Right renal cortex interstitium (tissue), 3 donors: ENCODE results near the gene MTA2. TPM values are rescaled to one million over a fixed set of nuclear protein-coding genes. Genes with fewer than 3 reads are reported as not detected.

Experiments used
- DNase-seq, 3 donors: peaks; one replicate each; pipeline ENCODE4 v3.0.0-alpha.2; 2013; ENCODE audit warnings: low read depth in 3 of 3, low spot score in 2 of 3
- polyA plus RNA-seq, 3 donors: library from polyadenylated mRNA; unstranded; fragments of 120-200 nt; gene quantifications; one replicate each; pipeline ENCODE4 v1.2.1, GENCODE V29; 2013; ENCODE audit not compliant: insufficient read length in 3 of 3

MTA2 gene
- polyA plus RNA-seq, 3 donors, result 90.2 to 96.7 (median 96.2) TPM

DNA sequence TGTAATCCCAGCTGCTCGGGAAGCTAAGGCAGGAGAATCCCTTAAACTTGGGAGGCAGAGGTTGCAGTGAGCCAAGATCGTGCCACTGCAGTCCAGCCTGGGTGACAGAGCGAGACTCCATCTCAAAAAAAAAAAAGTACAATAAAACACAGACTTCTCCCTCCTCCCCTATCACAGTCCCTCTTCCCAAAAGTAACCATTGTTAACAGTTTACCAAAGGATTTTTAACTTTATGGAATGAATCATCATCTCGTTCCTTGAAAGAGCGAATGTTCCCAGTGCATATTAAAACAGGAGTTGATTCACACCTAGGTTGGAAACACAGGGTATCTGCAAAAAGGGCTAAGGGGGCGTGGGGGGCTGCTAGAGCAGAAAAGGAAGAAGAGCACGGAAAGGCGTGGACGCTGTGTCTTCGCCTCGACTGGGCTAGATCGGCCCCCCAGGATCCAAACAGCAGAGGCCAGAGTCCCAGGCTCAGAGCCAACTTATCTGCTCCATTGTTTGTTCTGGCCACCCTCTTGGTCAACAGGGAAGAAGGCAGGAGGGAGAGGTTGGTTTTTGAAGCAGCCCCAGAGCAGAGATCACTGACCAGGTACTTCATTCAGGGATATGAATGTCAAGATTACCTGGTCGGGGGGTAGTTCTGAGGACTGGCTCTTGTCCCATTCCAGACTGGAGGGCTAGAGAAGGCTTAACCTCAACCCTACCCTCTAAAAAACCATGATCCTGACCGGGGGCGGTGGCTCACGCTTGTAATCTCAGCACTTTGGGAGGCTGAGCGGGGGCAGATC, 52.9 kb downstream of the MTA2 start:
- DNase-seq, result no peak

DNA sequence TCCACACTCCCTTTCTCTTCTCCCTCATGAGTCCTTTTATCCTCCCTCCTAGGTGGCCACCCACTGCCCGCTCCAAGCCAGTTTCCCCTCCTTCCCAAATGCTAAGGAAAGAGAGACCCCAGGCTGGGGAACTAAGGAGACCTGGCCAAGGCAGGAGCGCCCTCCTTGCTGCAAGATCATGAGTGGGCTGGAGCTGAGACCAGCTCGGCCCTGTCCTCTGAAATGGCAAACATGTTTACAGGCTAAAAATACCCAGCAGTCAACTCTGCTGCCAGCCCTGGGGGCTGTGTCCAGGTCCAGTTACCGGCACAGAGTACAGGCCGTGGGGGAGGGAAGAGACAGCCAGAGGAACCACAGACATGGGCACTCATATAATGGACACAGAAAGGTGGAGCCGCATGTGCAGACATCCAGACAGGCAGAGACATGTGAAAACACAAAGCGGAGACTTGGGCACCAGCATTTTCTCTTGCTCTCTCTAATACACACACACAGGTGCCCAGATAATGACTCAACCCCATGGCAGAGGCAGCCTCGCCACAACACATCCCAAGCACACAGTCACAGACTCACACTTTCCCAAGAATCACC, 53.9 kb downstream of the MTA2 start:
- no peak for DNase-seq

DNA sequence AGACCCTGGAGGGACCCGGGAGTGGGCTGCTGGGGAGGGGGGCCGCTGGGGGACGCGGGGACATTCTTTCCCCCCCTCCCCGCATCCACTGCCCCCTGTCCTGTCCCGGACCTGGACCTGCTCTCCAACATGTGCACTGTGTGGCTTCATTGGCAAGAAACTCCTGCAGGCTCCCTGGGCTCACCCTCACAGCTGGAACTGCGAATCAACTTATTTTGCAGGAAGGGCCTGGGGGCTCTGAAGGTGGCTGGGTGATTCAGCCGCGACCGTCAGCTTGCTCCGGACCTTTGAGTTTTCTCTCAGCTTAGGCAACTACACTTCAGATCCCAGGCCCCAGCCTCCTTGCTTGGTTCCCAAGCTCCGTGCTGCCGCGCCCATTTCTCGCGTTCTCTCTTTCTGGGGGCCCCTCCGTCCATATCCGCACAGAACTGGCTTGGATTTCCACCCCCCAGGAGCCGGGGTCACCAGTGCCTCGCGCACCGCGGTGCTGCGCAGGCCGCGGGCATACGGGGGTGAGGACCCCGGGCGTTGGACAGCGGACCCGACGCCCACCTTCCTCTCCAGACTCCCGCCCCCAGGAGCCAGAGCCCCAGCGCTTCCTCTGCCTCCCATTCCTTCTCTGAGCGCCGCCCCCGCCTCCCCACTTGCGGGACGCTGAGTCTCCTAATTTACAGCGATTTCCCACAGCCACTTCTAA, 54.6 kb downstream of the MTA2 start:
- DNase-seq, result no peak

DNA sequence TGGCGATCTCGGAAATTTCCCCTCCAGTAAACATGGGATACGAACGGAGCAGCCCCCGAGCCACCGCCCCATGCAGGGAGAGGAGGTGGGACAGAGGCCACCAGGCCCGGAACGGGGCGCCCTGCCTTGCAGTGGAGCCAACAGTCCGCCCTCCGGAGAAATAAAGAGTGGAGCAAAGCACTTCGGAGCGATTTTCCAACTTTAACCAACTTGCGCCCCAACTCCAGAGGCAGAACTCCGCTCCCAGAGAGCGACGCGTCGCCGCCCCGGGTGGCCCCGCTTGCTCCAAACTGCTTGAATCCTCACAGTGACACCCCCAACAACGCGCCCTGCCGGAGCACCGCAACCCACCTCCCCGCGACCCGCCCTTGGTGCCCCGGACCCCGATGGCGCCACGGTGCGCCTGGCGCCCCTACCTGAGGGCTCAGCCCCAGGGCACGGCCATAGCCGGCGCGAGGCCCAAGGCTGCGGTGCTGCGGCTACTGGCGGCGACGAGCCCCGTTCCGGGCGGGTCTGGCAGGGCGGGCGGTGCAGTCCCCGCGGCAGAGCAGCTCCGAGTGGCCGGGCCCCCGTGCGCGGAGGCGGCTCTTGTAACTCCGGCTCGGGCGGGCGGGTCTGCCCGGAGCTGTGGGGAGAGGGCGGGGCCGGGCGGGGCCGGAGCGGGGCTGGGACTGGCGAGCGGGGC, 55.3 kb downstream of the MTA2 start, which contains the start of gene AHNAK:
Gene AHNAK, minus strand, starts transcription at position 563 of the 685 bp plus-strand sequence. CDS start 10,708 bp downstream, outside the sequence.
- DNase-seq, result no peak

DNA sequence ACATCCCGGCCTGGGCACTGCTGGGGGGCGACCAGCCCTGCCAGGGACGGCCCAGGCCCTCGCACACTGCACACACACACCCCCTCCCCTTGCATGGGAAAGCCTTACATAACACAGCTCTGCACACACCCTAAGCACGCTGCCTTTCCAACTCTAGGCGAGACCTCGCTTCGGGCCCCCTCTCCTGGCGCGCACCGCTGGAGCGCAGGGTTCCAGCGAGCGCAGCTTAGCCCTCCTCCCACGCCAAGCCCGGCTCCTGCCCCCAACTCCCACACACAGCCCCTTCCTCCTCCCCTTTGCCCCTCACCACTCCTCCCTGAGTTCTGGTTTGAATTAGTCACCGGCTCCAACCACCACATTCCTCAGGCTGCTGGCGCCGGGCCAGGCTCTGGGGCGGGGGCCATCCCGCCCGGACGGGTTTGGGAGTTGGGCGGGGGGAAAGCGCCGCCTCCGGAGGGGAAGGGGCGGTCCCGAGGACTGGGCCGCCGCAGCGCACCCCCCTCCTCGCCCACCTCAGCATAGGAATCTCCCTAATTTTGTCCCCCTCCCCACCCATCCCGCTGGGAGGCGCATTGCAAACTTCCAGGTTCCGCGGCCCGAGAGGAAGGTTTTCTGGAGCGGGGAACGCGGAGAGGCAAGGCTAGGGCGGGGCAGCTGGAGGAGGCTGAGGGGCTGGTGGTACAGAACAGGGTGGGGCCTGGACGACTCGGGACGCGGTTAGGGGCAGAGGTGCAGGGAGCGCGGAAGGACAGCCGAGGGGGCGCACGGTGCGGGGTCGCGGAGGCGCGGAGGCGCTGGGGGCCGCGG, 56.0 kb downstream of the MTA2 start:
- peak in 2 of 3 donors; percentile 86 for DNase-seq

DNA sequence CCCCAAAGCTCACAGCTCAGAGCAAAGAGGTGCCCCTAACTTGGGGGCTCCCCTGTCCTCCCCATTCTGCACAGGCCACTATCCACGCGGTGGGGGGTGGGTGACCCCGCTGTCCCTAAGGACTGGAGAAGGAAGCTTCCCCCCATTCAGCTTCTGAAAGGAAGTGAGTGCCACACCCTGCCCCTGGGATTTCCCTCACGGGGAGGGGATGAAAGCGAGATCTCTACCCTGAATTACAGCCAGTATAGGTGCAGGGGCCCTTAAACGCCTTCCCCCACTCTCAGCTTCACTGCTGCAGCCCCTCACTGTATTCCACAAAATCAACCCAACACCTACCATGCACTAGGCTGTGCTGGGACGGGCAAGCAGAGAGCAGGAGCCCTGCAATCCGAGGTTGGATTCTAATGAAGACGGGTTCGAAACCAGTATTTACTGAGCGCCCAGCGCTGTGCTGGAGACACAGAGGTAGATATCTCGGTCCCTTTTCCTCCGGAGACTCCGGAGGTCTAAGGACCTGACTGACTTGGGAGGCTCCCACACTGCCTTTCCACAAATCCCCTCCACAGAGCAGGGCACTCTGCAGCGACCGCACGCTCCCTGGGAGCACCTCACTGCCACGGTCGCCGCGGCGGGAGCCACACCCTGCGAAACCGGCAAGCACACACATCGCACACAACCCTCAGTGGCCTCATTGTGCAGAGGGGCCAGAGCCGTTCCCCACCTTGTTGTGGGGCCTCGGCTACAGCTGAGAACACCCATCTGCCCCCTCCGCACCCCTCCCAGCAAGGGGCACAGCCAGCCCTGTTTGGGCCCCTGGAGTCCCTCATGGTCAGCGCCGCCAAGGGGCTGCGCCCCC, 56.9 kb downstream of the MTA2 start:
- no peak for DNase-seq

DNA sequence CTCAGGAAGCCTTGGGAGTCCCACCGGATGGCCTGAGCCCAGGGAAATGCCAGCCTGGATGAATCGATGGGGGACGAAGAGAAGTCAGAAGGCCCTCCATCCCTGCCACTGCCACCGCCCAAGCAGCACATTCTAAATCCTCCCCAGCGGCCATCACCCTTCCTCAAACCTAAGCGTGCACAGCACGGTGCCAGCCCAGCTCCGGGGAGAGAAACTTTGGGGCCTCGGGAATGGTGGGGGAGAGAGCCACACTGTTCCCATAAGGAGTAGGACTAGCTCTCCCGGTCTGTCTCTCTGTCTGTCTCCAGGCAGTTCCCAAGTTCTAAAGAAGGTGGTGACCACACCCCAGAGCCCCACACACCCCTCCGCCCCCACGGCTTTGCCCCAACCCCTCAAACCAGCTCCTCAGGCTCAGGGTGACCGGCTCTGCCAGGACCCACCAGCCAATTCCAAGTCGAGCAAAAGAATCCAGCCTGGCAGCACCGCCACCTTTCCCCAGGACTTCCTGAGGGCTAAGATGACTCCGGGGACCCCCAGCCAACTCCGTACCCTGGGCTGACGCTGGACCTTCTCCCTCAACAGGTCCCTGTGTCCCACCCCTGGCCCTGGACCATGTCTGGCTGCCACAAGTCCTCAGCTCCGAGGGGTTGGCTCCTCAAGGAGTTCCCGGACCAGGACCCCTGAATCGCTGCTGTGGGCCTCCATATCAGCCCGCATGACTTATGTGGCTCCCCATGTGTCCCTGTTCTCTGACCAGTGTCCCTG, 57.8 kb downstream of the MTA2 start:
- DNase-seq, result no peak

Other genes starting within 250 kb of the MTA2 start
- gene SCGB1A1, start 182.8 kb downstream of the MTA2 start, polyA plus RNA-seq, result not detected
- gene AHNAK, start 55.1 kb downstream of the MTA2 start, polyA plus RNA-seq, result 100 to 1,000 TPM; 204 to 222 (median 220) TPM
- gene EEF1G, start 28.0 kb downstream of the MTA2 start, polyA plus RNA-seq, result 1,000 to 10,000 TPM; 2,168 to 2,372 (median 2,294) TPM
- gene TUT1, start 10.3 kb downstream of the MTA2 start, polyA plus RNA-seq, result 10 to 100 TPM; 17.9 to 21.5 (median 19.0) TPM
- 10 to 100 TPM; 24.4 to 32.6 (median 26.1) TPM for gene EML3, start 10.9 kb upstream of the MTA2 start, polyA plus RNA-seq
- 1 to 10 TPM; 2.7 to 3.6 (median 3.6) TPM for gene ROM1, start 11.4 kb upstream of the MTA2 start, polyA plus RNA-seq
- 10 to 100 TPM; 23.1 to 27.0 (median 25.0) TPM for gene B3GAT3, start 20.1 kb upstream of the MTA2 start, polyA plus RNA-seq
- gene GANAB, start 44.7 kb upstream of the MTA2 start, polyA plus RNA-seq, result 100 to 1,000 TPM; 390 to 407 (median 396) TPM
- gene INTS5, start 51.4 kb upstream of the MTA2 start, polyA plus RNA-seq, result 10 to 100 TPM; 19.0 to 21.3 (median 19.4) TPM
- gene C11orf98, start 63.3 kb upstream of the MTA2 start, polyA plus RNA-seq, result 10 to 100 TPM; 47.0 to 57.9 (median 51.7) TPM
- gene CSKMT, start 63.4 kb upstream of the MTA2 start, polyA plus RNA-seq, result 1 to 10 TPM; 3.9 to 5.6 (median 4.3) TPM
- gene UQCC3, start 69.8 kb upstream of the MTA2 start, polyA plus RNA-seq, result 1 to 10 TPM; 6.6 to 8.4 (median 6.8) TPM
- 1 to 10 TPM; 5.4 to 8.2 (median 6.1) TPM for gene LBHD1, start 70.4 kb upstream of the MTA2 start, polyA plus RNA-seq
- 100 to 1,000 TPM; 160 to 169 (median 161) TPM for gene UBXN1, start 77.2 kb upstream of the MTA2 start, polyA plus RNA-seq
- gene LRRN4CL, start 87.7 kb upstream of the MTA2 start, polyA plus RNA-seq, result under 1 TPM; 0.78 to 0.95 (median 0.85) TPM
- gene BSCL2, start 105.6 kb upstream of the MTA2 start, polyA plus RNA-seq, result 10 to 100 TPM; 65.2 to 74.4 (median 71.1) TPM
- 1 to 10 TPM; 1.5 to 1.9 (median 1.7) TPM for gene GNG3, start 105.8 kb upstream of the MTA2 start, polyA plus RNA-seq
- gene HNRNPUL2, start 125.6 kb upstream of the MTA2 start, polyA plus RNA-seq, result 10 to 100 TPM; 78.7 to 83.8 (median 81.4) TPM
- gene TTC9C, start 126.6 kb upstream of the MTA2 start, polyA plus RNA-seq, result 10 to 100 TPM; 35.2 to 42.4 (median 38.0) TPM
- 1 to 10 TPM; 6.8 to 9.1 (median 7.0) TPM for gene ZBTB3, start 152.3 kb upstream of the MTA2 start, polyA plus RNA-seq
- gene POLR2G, start 159.7 kb upstream of the MTA2 start, polyA plus RNA-seq, result 100 to 1,000 TPM; 173 to 180 (median 179) TPM
- 10 to 100 TPM; 27.9 to 30.9 (median 28.4) TPM for gene TAF6L, start 169.5 kb upstream of the MTA2 start, polyA plus RNA-seq
- gene TMEM179B, start 185.5 kb upstream of the MTA2 start, polyA plus RNA-seq, result 10 to 100 TPM; 66.4 to 71.6 (median 67.9) TPM
- gene TMEM223, start 190.1 kb upstream of the MTA2 start, polyA plus RNA-seq, result 10 to 100 TPM; 22.5 to 26.6 (median 26.3) TPM
- gene NXF1, start 203.6 kb upstream of the MTA2 start, polyA plus RNA-seq, result 100 to 1,000 TPM; 107 to 140 (median 121) TPM
- gene STX5, start 230.2 kb upstream of the MTA2 start, polyA plus RNA-seq, result 10 to 100 TPM; 50.3 to 54.5 (median 51.4) TPM
- gene TEX54, start 231.0 kb upstream of the MTA2 start, polyA plus RNA-seq, result under 1 TPM; 0.28 to 0.43 (median 0.33) TPM
- 10 to 100 TPM; 31.2 to 36.0 (median 33.7) TPM for gene WDR74, start 237.7 kb upstream of the MTA2 start, polyA plus RNA-seq